HG03575 (cell line): ENCODE measurements around the gene SPECC1.
"Not testable (repeated sequence)": the region's sequence is repeated elsewhere in the genome, so short reads cannot be mapped to it uniquely, and the experiment has no call there.

Source experiments
- ATAC-seq: cut with Tn5 transposase; IDR thresholded peaks from one replicate; pipeline ENCODE4 v1.9.1; 2021; ENCODE audit not compliant: unreplicated experiment, insufficient number of reproducible peaks, low FRiP score; ENCODE audit errors: extremely low read depth

Gene SPECC1

GRCh38 chr17:20213449-20213848 lies 204.3 kb downstream of the SPECC1 start:
- ATAC-seq, result no peak

GRCh38 chr17:20214794-20215193 lies 205.6 kb downstream of the SPECC1 start:
- no peak for ATAC-seq

GRCh38 chr17:20216154-20216815 lies 207.1 kb downstream of the SPECC1 start:
- ATAC-seq, result no peak

- ATAC-seq, result no peak
Observed at GRCh38 chr17:20216853-20217252, 207.7 kb downstream of the SPECC1 start.

GRCh38 chr17:20217677-20218076 lies 208.5 kb downstream of the SPECC1 start:
- no peak for ATAC-seq

GRCh38 chr17:20218272-20218671 lies 209.1 kb downstream of the SPECC1 start:
- ATAC-seq, result no peak

GRCh38 chr17:20223808-20224328 lies 214.7 kb downstream of the SPECC1 start:
- no peak for ATAC-seq

- no peak for ATAC-seq
Observed at GRCh38 chr17:20224379-20224778, 215.2 kb downstream of the SPECC1 start.

- ATAC-seq, result no peak
Observed at GRCh38 chr17:20225162-20226115, 216.3 kb downstream of the SPECC1 start.

GRCh38 chr17:20226814-20227482 lies 217.8 kb downstream of the SPECC1 start:
- ATAC-seq, result no peak

- ATAC-seq, result not testable (repeated sequence)
Observed at GRCh38 chr17:20227720-20228370, 218.7 kb downstream of the SPECC1 start.

- ATAC-seq, result no peak
Observed at GRCh38 chr17:20228410-20228809, 219.3 kb downstream of the SPECC1 start.

- no peak for ATAC-seq
Observed at GRCh38 chr17:20228860-20229259, 219.7 kb downstream of the SPECC1 start.

- ATAC-seq, result no peak
Observed at GRCh38 chr17:20230924-20231323, 221.8 kb downstream of the SPECC1 start.

- no peak for ATAC-seq
Observed at GRCh38 chr17:20232611-20233010, 223.5 kb downstream of the SPECC1 start.

GRCh38 chr17:20234276-20234675 lies 225.1 kb downstream of the SPECC1 start:
- ATAC-seq, result no peak

GRCh38 chr17:20235747-20236146 lies 226.6 kb downstream of the SPECC1 start:
- no peak for ATAC-seq

GRCh38 chr17:20236578-20237227 lies 227.5 kb downstream of the SPECC1 start:
- no peak for ATAC-seq
